ENCODE measurements around the gene GAB2.
A peak's percentile ranks its signal among the peaks of the same experiment; 100 is the strongest.
"Not testable (repeated sequence)": the region's sequence is repeated elsewhere in the genome, so short reads cannot be mapped to it uniquely, and the experiment has no call there.

The GAB2 gene

DNA sequence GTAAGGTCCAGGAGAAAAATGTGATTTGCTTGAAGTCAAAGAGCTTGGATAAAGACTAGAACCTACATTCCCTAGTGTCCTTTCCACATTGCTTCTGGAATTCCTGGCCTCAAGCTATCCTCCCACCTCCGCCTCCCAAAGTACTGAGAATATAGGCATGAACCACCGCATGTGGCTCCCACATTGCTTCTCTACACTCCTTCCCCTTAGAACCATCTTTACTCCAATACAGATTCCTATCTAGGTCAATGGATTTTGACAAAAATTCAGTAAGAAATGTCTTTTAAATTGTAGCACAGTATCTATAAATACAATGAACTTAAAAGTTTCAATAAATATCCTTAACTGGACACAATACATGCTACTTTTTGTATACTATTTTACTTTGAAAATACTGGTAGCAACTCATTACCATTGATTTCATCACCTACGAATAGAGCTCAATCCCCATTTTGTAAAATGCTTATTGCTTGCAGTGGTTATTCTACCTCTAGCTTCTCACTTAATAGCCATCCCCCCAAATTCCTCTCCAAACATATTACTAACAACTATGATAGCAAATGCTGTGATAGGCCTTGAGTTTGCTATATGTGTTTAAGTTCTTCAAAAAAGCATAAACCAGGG is 53.4 kb downstream of the GAB2 start:
- DNase-seq = no peak

DNA sequence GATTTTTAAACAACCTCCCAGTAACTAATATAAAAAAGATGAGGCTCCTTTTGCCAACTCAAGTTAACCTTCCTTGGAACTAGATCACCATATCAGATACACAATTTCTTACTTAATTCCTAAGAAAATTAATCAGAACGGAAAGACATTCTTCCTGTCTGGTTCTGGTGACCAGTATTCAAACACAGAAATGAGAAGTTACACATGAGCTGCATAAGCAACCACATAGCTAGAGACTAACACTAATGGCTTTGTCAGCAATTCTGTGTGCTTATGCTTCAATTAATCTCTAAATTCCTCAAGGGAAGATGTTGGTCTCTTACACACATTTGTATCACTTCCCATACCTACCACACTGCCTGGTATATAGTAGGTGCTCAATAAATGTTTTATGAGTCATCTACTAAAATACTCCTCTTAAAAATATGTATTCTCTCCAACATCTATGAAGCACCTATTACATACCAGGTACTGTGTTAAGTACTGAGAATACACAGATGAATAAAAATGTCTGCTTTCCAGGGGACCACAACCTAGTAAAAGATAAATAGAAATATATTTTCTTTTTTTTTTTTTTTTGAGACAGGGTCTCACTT is 54.5 kb downstream of the GAB2 start:
- DNase-seq = no peak

DNA sequence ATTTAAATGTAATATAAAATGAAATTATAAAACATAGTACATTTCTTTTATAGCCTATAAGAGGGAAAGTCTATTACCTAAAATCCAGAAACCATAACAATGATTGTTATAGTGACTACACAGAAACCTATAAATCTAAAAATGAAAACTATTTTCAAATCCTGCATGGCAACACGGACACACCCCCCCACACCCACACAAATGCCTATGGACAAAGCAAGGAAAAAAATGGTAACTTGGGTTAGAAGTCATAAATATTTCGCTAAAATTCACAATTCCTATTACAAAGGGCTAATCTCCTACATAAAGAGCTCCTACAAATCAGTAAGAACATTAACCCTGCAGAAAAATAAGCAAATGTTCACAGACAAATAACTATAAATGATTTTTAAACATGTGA is 56.4 kb downstream of the GAB2 start:
- DNase-seq = no peak

DNA sequence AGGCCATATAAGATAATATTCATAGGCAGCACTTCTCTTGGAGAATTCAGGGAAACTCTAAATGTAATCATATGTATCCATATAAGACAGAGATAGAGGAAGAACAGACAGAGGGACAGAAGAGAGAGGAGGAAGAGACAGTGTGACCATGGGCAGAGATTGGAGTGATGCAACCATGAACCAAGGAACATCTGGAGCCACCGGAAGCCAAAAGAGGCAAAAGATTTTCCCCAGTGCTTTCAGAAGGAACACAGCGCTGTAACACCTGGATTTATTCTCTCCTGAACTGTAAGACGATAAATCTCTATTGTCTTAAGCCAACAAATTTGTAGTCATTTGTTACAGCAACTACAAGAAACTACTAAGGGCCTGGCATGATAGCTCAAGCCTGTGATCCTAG is 57.7 kb downstream of the GAB2 start:
- DNase-seq = no peak

DNA sequence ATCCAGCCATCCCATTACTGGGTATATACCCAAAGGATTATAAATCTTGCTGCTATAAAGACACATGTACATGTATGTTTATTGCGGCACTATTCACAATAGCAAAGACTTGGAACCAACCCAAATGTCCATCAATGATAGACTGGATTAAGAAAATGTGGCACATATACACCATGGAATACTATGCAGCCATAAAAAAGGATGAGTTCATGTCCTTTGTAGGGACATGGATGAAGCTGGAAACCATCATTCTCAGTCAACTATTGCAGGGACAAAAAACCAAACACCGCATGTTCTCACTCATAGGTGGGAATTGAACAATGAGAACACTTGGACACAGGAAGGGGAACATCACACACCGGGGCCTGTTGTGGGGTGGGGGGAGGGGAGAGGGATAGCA is 59.7 kb downstream of the GAB2 start:
- DNase-seq = not testable (repeated sequence)

DNA sequence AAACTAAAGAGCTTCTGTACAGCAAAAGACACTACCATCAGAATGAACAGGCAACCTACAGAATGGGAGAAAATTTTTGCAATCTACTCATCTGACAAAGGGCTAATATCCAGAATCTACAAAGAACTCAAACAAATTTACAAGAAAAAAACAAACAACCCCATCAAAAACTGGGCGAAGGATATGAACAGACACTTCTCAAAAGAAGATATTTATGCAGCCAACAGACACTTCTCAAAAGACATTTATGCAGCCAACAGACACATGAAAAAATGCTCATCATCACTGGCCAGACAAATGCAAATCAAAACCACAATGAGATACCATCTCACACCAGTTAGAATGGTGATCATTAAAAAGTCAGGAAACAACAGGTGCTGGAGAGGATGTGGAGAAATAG is 60.2 kb downstream of the GAB2 start:
- not testable (repeated sequence) for DNase-seq

DNA sequence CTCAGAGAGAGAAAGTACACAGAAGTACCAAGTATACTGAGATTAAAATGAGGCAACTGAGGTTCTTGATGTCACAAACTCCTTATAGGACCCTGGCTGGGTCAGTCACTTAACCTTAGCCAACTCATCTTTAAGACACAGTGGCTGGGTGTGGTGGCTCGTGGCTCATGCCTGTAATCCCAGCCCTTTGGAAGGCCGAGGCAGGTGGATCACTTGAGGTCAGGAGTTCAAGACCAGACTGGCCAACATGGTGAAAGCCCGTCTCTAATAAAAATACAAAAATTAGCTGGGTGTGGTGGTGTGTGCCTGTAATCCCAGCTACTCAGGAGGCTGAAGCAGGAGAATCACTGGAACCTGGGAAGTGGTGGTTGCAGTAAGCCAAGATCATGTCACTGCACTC is 61.9 kb downstream of the GAB2 start:
- DNase-seq = not testable (repeated sequence)

DNA sequence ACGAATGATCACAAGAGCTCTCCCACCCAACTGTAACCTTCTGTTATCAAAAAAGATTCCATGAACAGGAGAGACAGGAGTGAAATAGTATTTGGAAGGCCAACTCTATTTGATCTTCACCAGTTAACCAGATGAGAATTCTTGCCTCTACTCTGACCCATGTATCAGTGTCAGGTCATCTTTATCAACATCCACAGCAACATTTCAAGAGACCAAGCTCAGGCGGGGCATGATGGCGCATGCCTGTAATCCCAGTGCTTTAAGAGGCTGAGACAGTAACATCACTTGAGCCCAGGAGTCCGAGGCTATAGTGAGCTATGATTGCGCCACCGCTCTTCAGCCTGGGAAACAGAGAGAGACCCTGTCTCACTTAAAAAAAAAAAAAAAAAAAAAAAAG is 62.3 kb downstream of the GAB2 start:
- no peak for DNase-seq

DNA sequence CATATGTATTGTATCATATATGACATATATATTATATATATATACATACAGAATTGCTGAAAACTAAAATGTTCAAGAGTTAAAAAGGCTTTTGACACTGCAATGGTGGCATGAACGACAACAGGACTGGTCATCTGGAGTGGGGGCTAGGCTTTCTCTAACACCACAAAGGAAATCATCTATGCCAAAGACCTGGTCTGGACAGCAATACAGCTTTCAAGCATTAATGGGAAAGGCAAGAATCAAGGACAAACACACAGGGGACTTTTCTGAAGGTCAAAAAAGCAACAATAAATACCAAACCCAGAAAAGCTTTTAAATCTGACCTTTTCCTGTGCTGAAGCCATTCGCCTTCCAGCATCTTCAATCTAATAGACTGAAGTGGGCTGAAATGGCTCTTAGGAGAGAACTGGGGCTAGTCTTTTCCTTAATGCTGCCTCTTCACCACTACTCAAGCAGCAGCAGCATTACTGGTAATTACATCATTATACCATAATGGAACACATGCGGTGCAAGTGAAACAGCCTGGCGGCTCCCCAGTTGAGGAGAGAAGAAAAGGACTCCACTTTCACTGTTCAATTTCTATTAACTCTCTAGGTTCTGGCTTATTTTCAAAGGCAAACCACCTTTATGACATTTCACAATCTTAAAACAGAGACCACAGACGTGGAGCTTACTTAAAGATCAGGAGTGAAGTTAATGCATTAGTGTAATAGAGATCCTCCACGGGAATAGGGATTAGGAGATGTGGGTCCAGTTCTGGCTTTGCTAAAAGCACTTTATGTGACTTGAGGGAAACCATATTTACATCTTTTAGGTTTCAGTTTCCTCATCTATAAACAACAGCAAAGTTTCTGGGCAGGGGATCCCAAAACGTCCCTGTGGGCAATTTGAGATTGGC is 63.0 kb downstream of the GAB2 start:
- DNase-seq = peak; percentile 32

DNA sequence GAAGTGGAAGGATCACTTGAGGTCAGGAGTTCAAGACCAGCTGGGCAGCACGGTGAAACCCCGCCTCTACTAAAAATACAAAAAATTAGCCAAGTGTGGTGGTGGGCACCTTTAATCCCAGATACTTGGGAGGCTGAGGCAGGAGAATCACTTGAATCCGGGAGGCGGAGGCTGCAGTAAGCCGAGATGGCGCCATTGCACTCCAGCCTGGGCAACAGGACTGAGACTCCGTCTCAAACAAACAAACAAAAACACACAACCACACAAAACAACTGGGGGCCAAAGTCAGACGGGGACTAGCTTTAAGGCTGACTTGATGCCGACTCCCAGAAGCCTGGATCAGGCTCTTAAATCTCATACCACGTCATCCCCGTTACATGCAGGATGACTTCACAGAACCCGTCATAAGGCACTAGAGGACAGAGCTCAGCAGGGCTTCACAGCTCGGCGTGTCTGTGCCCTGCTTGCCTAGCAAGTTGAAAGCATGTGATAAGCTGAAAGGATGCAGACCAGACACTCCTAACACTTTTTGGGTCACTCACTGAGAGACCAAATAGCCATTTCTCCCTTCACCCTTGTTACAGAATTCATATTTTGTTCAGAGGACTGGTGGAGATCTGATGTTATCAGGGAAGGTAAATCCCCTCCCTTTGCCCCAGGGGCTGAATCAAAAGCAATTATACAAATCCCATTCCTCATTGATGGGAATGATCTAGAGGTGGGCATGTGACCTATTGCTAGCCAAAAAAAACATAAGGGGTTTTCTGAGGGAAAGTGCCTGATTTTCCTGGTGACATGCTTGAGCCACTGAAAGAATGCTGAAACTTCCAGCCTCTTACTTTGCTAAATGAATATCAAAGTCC is 65.4 kb downstream of the GAB2 start:
- no peak for DNase-seq

DNA sequence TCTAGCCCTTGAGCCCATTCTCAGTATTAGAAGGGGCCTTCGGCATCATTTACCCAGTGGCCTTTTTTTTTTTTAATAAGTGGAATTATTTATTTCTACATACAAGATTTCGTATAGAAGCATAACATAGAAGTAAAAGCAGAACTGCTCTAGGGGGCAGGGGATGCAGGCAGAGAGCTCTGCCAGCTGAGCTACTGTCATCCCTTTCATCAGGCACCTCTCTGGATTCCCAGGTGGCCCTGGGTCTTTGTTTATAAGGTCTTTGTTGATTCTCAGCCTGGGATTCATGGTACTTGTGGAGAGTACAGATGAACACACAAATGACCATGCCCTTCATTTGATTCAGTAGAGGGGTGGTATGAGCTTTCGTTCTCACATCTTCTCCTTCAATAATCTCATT is 66.4 kb downstream of the GAB2 start:
- peak; percentile 62 for DNase-seq

DNA sequence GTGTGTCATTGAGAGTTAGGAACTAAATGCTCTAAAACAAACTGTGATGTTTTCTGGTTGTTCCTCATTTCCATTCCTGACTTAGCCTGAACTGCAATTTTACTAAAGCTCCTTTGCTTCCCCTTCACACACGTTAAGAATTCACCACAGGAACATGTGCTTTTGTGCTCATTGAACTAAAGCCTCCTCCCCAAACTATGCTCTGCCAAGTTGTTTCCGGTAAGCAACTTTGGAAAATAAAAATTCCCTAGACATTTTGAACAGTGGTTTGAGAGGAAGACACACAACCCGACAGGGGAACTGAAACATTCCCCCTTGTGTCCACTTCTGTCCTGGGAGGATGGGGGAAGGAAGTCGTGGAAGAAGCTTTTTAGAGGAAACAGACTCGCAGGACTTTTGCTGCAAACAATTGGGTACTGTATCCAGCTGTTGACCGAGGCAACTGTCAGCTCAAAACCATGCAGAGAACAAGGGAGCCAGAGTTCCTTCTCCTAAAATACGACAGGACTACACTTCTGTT is 66.9 kb downstream of the GAB2 start:
- peak; percentile 38 for DNase-seq

DNA sequence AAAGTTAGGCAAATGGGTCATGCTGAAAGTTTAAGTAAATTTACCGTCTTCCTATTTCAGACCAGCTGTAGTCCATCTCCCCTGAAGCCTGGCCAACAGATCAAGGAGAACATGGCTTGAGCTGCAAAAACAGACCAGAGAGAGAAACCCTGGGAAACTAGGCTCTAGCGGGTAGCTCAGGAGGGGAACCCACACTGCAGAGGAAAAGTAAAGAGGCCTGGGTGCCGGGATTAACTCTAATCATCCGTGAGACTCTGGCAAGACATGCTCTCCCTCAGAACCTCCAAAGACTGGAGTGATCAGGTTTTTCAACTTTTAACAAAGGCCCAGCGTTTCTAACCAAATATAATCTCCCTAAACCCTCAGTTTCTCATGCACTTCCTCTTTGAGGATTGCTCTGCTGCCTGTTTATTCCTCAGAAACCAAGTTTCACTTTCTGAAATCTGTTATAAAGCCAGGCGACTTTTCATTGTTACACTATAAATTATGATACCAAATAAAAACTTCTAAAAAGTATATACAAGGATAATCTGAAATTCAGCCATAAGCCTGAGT is 67.5 kb downstream of the GAB2 start:
- DNase-seq = peak; percentile 58

DNA sequence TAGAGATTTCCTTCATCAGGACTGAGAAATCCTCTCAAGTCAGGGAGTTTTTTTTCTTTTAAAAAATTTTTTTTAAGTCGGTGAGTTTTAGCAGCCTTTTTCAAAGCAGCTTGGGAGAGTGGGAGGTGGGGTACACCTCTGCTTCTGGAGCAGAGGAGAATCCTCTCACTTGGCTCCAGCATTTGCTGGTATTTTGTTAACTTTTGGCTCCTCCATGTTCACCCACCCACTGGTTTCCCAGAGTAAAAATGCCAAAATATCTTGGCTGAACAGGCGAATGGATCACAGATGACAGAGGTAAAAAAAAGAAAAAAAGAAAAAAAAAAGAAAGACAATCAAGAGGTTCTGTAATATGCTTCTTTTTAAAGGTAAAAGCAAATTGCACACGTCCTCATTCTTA is 68.0 kb downstream of the GAB2 start:
- DNase-seq = no peak

DNA sequence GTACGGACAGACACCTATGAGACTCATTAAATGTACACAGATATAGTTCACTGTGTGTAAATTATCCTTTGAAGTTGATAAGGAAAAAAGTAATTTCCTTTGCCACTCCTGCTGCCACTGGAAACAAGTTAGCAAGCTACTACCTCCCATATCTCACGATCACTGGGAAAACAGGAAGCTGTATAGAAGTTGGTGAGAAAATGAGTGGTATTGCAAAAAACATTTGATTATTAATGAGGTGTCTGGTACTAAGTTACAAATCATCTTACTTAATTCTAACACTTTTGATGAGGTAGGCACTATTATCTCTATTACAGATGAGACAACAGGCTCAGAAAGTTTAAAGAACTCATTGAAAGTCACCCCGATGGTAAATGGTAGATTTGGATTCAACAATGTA is 68.5 kb downstream of the GAB2 start:
- no peak for DNase-seq

DNA sequence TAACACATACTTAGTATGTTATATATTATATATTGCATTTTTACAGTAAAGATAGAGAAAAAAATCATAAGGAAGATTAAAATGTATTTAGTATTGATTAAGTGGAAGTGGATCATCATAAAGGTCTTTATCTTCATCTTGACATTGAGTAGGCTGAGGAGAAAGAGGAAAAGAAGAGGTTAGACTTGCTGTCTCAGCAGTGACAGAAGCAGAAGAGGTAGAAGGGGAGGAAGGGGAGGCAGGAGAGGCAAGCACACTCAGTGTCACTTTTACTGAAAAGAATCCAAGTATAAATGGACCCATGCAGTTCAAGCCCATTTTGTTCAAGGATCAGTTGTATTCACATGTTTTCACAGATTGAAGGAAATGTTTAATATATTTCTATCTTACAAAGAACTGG is 69.7 kb downstream of the GAB2 start:
- DNase-seq = no peak

DNA sequence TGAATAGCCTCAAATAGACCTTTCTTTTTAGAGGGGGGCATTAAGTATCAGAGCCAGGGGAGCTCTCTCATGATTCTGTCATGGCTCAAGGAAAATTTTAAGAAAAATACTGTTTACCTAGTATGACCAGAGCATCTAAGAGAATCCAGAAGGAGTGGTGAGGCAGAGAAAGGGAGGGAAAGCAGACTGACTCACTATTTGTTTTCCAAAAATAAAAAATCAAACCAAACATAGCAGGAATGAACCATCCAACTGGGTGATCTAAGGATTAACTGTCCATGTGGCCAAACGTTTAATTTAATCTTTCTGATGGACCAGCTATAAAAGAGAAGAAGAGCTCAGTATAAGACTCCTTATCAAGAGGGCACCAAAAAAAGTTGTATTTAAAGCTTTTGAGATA is 70.8 kb downstream of the GAB2 start:
- DNase-seq = peak; percentile 40

DNA sequence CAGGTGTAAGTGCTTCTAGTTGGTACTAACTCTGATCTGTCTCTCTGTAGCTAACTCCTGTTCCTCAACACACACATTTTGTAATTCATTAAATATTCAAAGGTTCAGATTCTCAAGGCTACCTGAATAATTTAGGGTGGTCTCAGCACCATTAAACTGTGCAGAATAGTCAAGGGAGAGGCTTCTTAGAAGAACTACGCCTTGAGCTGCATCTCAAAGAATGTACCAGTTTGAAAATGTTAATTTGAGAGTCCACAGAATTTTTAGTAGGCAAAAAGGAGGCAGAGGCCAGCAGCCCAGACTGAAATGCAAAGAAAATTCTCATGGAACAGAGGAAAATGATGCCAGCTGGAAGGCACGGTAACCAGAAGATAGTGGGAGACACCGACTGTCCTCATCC is 72.2 kb downstream of the GAB2 start:
- DNase-seq = no peak

DNA sequence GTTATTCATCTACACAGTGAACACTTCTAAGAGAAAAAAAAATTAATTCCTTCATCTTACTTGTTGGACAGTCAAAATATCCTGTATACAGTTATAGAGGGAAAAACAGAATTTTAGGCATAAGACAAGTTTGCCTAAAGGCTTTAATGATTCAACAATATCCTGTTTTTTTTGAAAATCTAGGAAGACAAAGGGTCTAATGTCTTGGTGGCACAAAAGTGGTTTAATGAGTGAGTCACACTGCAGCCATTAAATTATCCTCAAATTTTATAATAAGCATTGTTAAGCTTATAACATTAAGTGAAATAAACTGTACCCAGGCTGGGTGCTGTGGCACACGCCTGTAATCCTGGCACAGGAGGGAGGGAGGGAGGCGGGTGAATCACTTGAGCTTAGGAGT is 72.9 kb downstream of the GAB2 start:
- DNase-seq = no peak

DNA sequence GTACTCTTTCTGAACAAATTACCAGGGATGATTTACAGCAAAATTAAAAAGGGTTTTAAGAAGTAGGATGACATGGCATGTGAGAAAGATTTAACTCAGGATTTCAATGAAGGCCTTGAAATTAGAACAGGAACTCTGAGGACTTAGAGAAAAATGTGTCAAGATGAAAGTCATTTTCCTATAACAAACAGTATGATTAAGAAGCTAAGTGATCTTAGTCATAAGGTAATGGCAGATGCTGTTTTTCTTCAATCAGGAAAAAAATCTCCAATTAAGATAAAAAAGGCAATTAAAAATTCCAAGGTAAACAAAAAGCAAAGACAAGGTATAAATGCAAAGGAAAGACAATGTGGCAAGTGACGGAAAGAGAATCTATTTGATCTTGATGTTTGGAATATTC is 73.5 kb downstream of the GAB2 start:
- no peak for DNase-seq

DNA sequence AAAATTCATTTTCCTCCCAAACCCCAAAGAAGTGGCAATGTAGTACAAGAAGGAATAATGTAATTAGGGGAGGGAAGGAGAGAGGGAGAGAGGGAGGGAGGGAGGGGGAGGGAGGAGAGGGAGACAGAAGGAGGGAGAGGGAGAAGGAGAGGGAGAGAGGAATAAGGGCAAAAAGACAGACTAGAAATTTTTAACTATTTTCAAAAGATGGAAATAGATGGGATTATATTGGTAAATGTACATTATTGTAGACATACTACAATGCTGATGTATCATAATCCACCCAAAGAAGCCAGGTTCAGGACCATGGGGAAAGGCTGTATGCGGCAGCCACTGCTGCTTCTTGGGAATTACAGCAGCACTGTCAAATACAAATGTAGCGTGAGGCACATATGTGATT is 74.3 kb downstream of the GAB2 start:
- no peak for DNase-seq

DNA sequence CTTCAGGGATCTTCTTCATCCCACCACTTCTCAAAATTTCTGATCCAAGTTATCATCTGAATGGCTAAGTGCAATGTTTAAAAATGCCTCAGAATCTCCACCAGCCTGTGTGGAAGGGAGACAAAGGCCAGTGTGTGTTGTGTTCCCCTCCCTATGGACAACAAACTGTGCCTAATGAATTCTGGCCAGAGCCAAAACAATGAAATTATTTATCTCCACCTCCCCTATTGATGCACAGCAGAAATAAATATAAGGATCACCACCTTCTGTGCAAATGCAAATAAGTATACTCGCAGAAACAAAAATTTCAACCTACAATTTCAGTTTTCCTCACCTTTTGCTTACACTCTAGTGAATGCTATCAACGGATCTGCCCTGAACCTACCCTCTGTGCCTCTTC is 75.8 kb downstream of the GAB2 start:
- no peak for DNase-seq

DNA sequence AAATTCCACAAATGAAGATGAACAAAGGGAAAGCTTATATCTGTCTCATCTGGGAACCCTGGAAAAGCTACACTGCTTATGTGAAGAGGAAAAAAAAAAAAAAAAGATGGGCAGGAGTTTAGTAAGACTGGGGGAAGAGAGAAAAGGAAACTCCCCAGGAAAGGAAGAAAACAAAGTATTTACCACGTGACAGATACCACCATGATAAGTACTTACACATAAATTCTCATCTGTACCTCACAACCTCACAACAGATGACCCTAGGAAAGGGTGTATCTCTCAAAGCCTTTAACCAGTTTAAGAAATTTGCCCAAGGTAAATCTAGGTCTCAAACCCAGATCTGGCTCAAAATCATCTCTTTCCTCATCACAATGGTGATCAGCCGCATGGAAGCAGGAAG is 77.1 kb downstream of the GAB2 start:
- peak; percentile 55 for DNase-seq
